ENCODE measurements around the gene WDR41. TPM values are rescaled to one million over a fixed set of nuclear protein-coding genes. Genes with fewer than 3 reads are reported as not detected.

The WDR41 gene
- total RNA-seq, 4 donors from 2014 or later, result 23.2 to 55.7 (median 33.2) TPM

DNA sequence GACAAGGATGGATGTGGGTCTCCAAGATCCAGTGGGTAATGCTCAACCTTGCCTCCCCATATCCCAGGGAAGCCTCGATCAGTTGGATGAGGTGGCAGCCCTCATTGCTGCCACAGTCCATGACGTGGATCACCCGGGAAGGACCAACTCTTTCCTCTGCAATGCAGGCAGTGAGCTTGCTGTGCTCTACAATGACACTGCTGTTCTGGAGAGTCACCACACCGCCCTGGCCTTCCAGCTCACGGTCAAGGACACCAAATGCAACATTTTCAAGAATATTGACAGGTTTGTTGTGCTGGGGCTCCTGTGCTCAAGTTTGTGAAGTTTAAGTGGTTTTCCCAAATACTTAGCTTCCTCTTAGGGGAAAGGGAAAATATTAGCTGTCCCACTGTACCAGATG is 74.0 kb downstream of the WDR41 start:
- no peak overlapping the region for H3K27ac ChIP-seq
- 88% methylated on average over 2 of the region's 5 CpGs; no CpG with 5 or more reads in 1 of the 2 donors for WGBS, 2 donors (ENCODE audit: low coverage in 1 of 2)
- peaks cover 10% of the 10 kb centered on the region for H3K27me3 ChIP-seq
- no peak for ATAC-seq
- no peak overlapping the region for H3K4me3 ChIP-seq
- no peak for TF ChIP-seq POLR2AphosphoS5 (IDR thresholded peaks at IDR 0.05)
- no peak for TF ChIP-seq EP300 (IDR thresholded peaks at IDR 0.05)
- TF ChIP-seq, protein P1, sequence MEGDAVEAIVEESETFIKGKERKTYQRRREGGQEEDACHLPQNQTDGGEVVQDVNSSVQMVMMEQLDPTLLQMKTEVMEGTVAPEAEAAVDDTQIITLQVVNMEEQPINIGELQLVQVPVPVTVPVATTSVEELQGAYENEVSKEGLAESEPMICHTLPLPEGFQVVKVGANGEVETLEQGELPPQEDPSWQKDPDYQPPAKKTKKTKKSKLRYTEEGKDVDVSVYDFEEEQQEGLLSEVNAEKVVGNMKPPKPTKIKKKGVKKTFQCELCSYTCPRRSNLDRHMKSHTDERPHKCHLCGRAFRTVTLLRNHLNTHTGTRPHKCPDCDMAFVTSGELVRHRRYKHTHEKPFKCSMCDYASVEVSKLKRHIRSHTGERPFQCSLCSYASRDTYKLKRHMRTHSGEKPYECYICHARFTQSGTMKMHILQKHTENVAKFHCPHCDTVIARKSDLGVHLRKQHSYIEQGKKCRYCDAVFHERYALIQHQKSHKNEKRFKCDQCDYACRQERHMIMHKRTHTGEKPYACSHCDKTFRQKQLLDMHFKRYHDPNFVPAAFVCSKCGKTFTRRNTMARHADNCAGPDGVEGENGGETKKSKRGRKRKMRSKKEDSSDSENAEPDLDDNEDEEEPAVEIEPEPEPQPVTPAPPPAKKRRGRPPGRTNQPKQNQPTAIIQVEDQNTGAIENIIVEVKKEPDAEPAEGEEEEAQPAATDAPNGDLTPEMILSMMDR (IDR thresholded peaks at IDR 0.05), result no peak
- no peak for TF ChIP-seq POLR2A (IDR thresholded peaks at IDR 0.05)
- no peaks in the 10 kb centered on the region for H3K4me1 ChIP-seq
- H3K36me3 ChIP-seq, result no peaks in the 10 kb centered on the region
- no peaks in the 10 kb centered on the region for H3K9me3 ChIP-seq

DNA sequence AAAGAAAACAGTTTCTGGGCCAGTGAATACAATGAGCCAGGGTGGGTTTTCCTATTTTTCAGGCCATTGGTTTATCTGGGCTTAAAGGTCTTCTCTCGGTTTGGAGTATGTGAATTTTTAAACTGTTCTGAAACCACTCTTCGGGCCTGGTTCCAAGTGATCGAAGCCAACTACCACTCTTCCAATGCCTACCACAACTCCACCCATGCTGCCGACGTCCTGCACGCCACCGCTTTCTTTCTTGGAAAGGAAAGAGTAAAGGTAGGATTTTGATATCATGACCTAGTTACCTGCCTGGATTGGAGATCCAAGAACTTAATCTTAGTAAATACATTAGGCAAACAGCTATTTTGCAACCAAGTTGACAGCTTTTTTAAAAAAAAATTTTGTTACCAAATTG is 79.1 kb downstream of the WDR41 start:
- H3K27ac ChIP-seq, result no peak overlapping the region
- H3K4me1 ChIP-seq, result no peaks in the 10 kb centered on the region
- H3K4me3 ChIP-seq, result no peak overlapping the region
- peaks cover 10% of the 10 kb centered on the region for H3K27me3 ChIP-seq
- no peaks in the 10 kb centered on the region for H3K36me3 ChIP-seq
- 92 to 100% methylated on average over 1 to 6 of the region's 7 CpGs for WGBS, 2 donors (ENCODE audit: low coverage in 1 of 2)
- H3K9me3 ChIP-seq, result no peaks in the 10 kb centered on the region
- no peak for TF ChIP-seq EP300 (IDR thresholded peaks at IDR 0.05)
- no peak for TF ChIP-seq POLR2A (IDR thresholded peaks at IDR 0.05)
- no peak for TF ChIP-seq POLR2AphosphoS5 (IDR thresholded peaks at IDR 0.05)
- TF ChIP-seq, protein P1 (IDR thresholded peaks at IDR 0.05), result no peak
- ATAC-seq, result no peak

DNA sequence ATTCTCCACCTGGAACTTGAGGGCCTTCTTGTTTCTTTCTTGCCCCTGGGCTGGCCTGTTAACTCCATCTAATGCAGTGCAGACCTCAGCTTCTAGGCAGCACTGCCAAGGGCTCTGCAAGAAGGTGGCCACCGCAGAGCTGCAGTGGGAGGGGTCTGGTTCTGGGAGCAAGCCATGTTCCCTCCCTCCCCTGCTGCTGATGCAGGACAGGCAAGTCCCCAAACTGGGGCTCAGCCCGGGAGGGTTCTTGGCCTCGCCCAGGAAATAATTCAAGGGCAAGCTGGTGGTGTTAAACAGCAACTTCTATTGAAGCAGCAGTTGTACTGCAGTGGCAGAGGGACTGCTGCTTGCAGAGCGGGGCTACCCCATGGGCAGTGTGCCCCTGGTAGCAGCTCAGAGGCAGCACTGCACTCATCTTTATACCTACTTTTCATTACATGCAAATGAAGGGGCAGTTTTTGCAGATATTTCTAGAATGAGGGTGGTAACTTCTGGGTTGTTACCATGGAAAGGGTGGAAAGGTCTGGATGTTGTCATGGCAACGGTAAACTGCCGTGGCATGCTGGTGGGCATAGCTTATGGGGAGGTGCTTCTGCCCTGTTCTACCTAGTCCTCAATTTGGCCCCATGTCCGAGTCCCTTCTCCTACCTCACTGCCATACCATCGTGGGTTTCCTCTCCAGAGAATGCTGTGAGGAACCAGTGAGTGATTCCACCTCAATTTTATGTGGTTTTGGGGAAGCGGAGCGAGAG is 82.1 kb downstream of the WDR41 start:
- whole genome bisulfite sequencing, 2 donors (ENCODE audit: low coverage in 1 of 2), result 93% methylated on average over 3 to 4 of the region's 10 CpGs

DNA sequence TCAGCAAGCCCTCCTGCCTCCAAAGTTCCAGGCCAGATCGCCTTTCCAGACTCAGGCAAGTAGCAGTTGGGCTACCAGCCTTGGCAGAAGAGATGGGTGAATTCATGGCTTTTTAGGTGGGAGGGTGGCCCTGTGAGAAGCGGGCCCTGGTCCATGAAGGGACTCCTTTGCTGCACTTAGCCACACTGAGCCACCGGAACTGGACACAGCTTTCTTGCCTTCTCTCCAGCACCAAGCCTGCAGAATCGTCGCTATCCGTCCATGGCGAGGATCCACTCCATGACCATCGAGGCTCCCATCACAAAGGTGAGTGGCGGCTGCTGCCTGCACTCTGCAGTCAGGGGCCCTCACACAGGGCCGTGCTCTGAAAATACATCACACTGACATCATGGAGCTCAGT is 85.0 kb downstream of the WDR41 start:
- H3K27ac ChIP-seq, result no peak overlapping the region
- H3K36me3 ChIP-seq, result no peaks in the 10 kb centered on the region
- H3K4me1 ChIP-seq, result peaks cover 0 to 7% (median 0%) of the 10 kb centered on the region in 3 donors
- no peaks in the 10 kb centered on the region for H3K27me3 ChIP-seq
- no peak overlapping the region for H3K4me3 ChIP-seq
- no peaks in the 10 kb centered on the region for H3K9me3 ChIP-seq
- TF ChIP-seq, protein P1 (IDR thresholded peaks at IDR 0.05), result no peak
- no peak for TF ChIP-seq EP300 (IDR thresholded peaks at IDR 0.05)
- WGBS, 2 donors (ENCODE audit: low coverage in 1 of 2), result no CpG with 5 or more reads among the region's 10 CpGs
- ATAC-seq, result no peak

More for the DNA sequence above, 82.1 kb downstream of the WDR41 start:
- H3K36me3 ChIP-seq, result no peaks in the 10 kb centered on the region
- TF ChIP-seq EP300 (IDR thresholded peaks at IDR 0.05), result no peak
- TF ChIP-seq, protein P1 (IDR thresholded peaks at IDR 0.05), result no peak
- TF ChIP-seq POLR2AphosphoS5 (IDR thresholded peaks at IDR 0.05), result no peak
- TF ChIP-seq POLR2A (IDR thresholded peaks at IDR 0.05), result no peak
- no peak overlapping the region for H3K4me3 ChIP-seq
- H3K9me3 ChIP-seq, result no peaks in the 10 kb centered on the region
- H3K27me3 ChIP-seq, result no peaks in the 10 kb centered on the region
- ATAC-seq, result no peak
- no peak overlapping the region for H3K27ac ChIP-seq
- H3K4me1 ChIP-seq, result peaks cover 0 to 5% (median 0%) of the 10 kb centered on the region in 3 donors

DNA sequence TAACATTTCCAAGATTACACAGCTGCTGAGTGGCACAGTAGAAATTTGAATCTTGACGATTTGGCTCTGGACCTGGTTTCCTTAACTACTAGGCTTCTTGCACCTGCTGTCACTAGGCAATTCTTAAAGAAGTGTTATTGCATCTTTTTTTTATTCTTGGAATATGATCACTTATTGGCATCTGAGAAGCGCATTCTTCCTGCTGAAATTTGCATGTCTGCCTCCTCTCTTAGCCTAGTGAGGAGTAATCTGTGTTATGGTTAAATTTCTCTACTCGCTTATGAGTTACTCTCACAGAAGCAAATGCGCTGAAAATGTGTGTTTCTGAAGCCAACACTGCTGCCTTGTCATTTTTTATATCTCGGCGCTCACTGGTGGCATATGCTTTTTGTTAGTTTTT is 89.3 kb downstream of the WDR41 start:
- 78% methylated on average over 6 of the region's 6 CpGs for WGBS, 2 donors (ENCODE audit: low coverage in 1 of 2)
- Histone ChIP-seq H3K9me3 (no peaks in the 10 kb centered on the region), H3K27me3 (no peaks in the 10 kb centered on the region), H3K4me1 (peaks cover 0 to 7% (median 0%) of the 10 kb centered on the region in 3 donors), H3K27ac (no peak overlapping the region), H3K4me3 (no peak overlapping the region), H3K36me3 (no peaks in the 10 kb centered on the region)
- no peak for TF ChIP-seq POLR2A (IDR thresholded peaks at IDR 0.05)
- TF ChIP-seq, protein P1 (IDR thresholded peaks at IDR 0.05), result no peak
- TF ChIP-seq EP300 (IDR thresholded peaks at IDR 0.05), result no peak
- TF ChIP-seq POLR2AphosphoS5 (IDR thresholded peaks at IDR 0.05), result no peak
- ATAC-seq, result no peak
